ENCODE data around the gene LRRC8A. TPM values are rescaled to one million over a fixed set of nuclear protein-coding genes. Genes with fewer than 3 reads are reported as not detected.

Gene LRRC8A
- total RNA-seq, 6 experiments from 2014 or later: 8.6 to 46.1 (median 22.1) TPM

Other genes with a start within 250 kb of the LRRC8A start
- 10 to 100 TPM; 11.8 to 23.9 (median 18.8) TPM for gene DYNC2I2, start 225.3 kb upstream of the LRRC8A start, total RNA-seq
- 100 to 1,000 TPM in 2 of 6 experiments, 10 to 100 TPM in 4; 57.4 to 110 (median 82.6) TPM for gene SET, start 192.9 kb upstream of the LRRC8A start, total RNA-seq
- gene PKN3, start 179.6 kb upstream of the LRRC8A start, total RNA-seq: 1 to 10 TPM in 5 of 6 experiments, under 1 TPM in 1; 0.81 to 4.9 (median 2.4) TPM
- gene ZDHHC12, start 158.0 kb upstream of the LRRC8A start, total RNA-seq: 10 to 100 TPM; 14.1 to 46.1 (median 22.7) TPM
- 10 to 100 TPM; 13.4 to 21.8 (median 16.0) TPM for gene ZER1, start 110.2 kb upstream of the LRRC8A start, total RNA-seq
- gene TBC1D13, start 94.9 kb upstream of the LRRC8A start, total RNA-seq: 10 to 100 TPM in 4 of 6 experiments, 1 to 10 TPM in 2; 7.3 to 16.0 (median 12.6) TPM
- 10 to 100 TPM; 22.4 to 50.1 (median 41.0) TPM for gene ENDOG, start 63.6 kb upstream of the LRRC8A start, total RNA-seq
- gene SPOUT1, start 52.3 kb upstream of the LRRC8A start, total RNA-seq: 10 to 100 TPM; 14.5 to 37.8 (median 24.5) TPM
- gene KYAT1, start 183 bp upstream of the LRRC8A start, total RNA-seq: 10 to 100 TPM in 4 of 6 experiments, 1 to 10 TPM in 2; 7.2 to 12.7 (median 10.4) TPM
- gene PHYHD1, start 38.8 kb downstream of the LRRC8A start, total RNA-seq: 10 to 100 TPM; 14.0 to 69.7 (median 38.2) TPM
- 10 to 100 TPM in 2 of 6 experiments, 1 to 10 TPM in 4; 6.6 to 17.3 (median 8.4) TPM for gene DOLK, start 65.5 kb downstream of the LRRC8A start, total RNA-seq
- 10 to 100 TPM; 10.5 to 18.7 (median 15.6) TPM for gene NUP188, start 65.6 kb downstream of the LRRC8A start, total RNA-seq
- 10 to 100 TPM; 23.7 to 28.3 (median 24.7) TPM for gene SH3GLB2, start 146.2 kb downstream of the LRRC8A start, total RNA-seq
- gene MIGA2, start 154.5 kb downstream of the LRRC8A start, total RNA-seq: 10 to 100 TPM in 4 of 6 experiments, 1 to 10 TPM in 2; 9.1 to 16.4 (median 10.8) TPM
- gene DOLPP1, start 199.0 kb downstream of the LRRC8A start, total RNA-seq: 10 to 100 TPM; 10.1 to 16.8 (median 13.3) TPM
- 100 to 1,000 TPM in 4 of 6 experiments, 10 to 100 TPM in 2; 86.1 to 146 (median 104) TPM for gene CRAT, start 228.7 kb downstream of the LRRC8A start, total RNA-seq
- 100 to 1,000 TPM in 1 of 6 experiments, 10 to 100 TPM in 5; 55.4 to 123 (median 62.0) TPM for gene PTPA, start 229.3 kb downstream of the LRRC8A start, total RNA-seq

Measured in right lobe of liver (tissue), 5 donors.